NCI-H460 (cell line): Measurements from ENCODE around the gene MYO10. TPM values are rescaled to one million over a fixed set of nuclear protein-coding genes. Genes with fewer than 3 reads are reported as not detected.

Experiments
- DNase-seq: peaks from one replicate; pipeline ENCODE4 v3.0.0-alpha.2; 2016; ENCODE audit warnings: low read depth; ENCODE audit errors: extremely low read depth
- total RNA-seq: library from RNA; depleted of rRNA; stranded (reverse); fragments of >200 nt; shearing (Covaris generic); gene quantifications from 2 replicates; pipeline ENCODE4 v1.2.3, GENCODE V29; 2014

The MYO10 gene
- total RNA-seq, 1 experiment from 2014 or later, result 13.0 TPM

DNA sequence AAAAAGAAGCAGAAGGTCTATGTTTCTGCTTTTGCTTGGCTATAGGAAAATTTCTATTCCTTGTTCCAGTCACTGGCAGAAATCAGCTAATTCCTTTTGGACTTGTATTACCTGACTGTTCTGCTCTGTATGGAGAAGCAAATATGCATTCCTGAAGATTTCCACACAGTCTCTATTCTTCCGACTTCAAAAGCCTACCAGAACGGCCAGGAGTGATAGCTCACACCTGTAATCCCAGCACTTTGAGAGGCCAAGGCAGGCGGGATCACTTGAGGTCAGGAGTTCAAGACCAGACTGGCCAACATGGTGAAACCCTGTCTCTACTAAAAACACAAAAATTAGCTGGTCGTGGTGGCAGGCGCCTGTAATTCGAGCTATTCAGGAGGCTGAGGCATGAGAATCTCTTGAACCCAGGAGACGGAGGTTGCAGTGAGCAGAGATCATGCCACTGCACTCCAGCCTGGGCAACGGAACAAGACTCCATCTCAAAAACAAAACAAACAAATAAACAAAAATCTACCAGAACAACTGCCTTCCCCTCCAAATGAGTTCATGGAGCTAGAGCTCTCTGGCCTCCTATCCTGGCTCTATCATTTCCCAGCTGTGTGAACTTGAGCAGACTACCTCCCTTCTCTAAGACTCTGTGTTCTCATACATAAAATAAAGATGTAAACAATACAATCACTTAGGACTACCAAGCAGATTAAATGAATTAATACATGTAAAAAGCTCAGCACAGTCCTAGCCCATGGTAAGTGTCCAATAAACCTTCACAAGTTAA, 17.0 kb downstream of the MYO10 start:
- DNase-seq, result no peak

DNA sequence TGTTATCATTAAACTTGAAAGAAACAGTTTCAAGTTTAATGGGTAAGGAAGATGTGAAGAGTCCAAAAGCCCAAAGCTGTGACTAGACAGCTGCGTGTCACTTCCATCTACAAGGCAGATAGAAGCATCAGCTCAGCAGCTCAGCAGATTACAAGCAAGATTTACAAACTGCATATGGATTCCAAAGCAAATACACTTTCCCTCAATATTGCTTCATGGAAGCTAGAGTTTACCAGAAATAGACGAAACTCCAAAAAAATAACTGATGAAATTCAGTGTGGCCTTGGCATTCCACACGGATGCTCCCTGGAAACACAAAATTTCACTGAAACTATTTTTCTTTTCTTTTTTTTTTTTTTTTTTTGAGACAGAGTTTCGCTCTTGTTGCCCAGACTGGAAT, 17.9 kb downstream of the MYO10 start:
- DNase-seq, result no peak

DNA sequence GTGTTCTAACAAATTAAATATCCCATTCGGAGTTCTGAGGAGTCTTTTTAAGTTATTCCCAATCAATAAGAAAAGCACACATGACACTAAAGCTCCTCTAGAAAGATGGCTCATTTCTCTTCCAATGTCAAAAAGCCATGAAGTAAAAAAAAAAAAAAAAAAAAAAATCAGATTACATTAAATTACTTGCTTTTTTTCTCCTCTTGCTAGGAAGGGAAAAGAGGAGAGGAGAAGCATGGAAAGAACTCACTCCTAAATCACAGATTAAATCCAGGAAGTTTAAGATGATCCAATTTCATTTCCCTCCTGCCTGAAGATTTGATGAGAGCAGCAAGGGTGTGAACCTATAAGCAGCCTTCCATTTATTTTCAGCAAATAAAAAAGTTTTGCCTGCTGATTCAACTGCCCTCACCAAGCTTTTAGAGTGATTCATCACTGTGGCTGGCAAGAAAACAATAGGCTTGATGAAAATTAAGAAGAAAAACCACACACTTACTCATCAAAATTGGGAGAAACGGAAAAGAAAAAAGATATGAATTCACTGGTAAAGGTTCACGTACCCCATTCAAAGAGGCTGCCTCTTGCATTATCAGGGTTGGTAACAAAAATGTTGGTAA, 19.7 kb downstream of the MYO10 start:
- no peak for DNase-seq

DNA sequence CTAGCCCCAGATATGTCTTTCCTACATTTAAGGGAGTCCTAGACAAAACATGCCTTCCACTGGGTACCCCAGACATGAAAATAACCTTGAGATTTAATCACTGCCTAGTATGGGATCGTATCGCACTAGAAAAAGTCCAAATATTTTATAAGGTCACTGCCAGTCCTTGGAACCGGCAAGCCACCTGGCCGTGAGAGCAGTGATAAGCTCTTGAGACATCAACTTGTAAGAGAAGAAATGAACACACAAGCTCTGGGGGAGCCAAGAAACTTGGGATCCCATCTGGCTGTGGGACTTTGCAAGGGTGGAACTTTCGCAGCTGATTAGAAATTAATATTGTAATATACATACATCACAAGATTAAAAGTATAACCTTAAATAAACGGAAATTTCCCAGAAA, 21.5 kb downstream of the MYO10 start:
- no peak for DNase-seq

GRCh38 chr5:16914108-16914435, 22.0 kb downstream of the MYO10 start:
- no peak for DNase-seq

DNA sequence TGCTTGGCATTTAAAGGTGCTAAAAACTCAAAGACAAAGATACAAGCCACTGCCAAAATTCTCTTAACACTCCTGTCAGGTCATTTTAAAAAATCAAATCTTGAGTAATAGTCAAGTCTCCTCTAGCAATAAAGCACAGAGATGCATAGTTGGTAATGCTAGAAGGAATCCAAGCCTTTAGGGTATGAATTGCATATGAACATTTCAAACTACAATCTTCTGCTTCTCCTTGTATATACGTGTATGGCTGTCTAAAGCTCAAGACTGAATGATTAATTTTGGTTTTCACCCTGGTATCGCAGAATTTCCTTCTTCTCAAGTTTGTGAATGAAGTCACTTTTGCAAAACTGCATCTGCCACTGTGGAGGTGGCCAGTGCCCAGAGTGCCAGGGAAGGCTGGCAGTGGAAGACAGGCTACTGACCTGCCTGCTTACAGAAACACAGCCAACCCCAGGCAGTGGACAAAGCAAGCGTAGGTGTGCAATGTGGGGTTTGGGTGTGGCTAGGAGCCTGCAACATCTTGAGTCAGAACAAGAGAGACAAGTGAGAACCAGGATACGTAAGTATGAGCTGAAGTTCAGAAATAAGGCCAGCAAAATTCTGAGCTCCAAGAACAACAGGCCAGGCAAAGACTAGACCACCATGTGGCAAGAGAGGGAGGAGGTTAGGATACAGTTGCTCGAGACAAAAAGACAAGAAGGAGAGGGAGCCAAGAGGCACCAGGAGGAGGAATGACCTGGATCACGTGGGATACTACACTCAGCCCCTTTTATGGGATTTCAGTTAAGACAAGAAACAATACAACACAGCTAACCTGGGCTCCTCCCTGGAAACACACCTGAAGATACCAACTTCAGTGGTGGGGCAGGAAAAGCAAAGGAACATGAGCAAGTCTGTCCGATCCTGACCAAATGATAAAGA, 22.6 kb downstream of the MYO10 start:
- DNase-seq, result no peak

DNA sequence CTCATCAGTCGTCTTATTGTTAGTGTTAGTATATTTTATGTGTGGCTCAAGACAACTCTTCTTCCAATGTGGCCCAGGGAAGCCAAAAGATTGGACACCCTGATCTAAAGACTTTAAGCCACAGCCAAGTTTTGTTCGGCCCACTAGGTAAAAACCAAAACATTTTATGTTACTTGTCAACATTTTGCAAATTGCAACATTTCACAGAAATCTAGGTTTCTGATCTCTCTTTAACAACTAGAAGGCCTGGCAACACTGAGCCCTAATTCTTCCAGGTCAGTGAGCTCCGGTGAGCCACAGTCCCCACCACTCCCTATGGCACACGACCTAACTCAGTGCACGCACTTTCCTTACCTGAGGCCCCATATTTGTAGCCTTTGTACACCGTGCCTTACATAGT, 24.0 kb downstream of the MYO10 start:
- DNase-seq, result no peak

DNA sequence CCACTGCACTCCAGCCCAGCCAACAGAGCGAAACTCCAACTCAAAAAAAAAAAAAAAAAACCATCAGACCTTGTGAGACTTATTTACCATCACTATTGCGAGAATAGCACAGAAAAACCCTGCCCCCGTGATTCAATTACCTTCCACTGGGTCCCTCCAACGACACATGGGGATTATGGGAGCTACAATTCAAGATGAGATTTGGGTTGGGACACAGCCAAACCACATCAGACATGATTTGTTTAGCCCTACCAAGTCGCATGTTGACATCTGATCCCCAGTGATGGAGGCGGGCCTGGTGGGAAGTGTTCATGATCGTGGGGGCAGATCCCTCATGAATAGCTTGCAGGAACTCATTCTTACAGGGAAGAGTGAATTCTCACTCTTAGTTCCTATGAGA, 26.6 kb downstream of the MYO10 start:
- DNase-seq, result no peak

GRCh38 chr5:16907270-16907669, 28.8 kb downstream of the MYO10 start:
- DNase-seq, result no peak

GRCh38 chr5:16906255-16906654, 29.8 kb downstream of the MYO10 start:
- DNase-seq, result no peak

DNA sequence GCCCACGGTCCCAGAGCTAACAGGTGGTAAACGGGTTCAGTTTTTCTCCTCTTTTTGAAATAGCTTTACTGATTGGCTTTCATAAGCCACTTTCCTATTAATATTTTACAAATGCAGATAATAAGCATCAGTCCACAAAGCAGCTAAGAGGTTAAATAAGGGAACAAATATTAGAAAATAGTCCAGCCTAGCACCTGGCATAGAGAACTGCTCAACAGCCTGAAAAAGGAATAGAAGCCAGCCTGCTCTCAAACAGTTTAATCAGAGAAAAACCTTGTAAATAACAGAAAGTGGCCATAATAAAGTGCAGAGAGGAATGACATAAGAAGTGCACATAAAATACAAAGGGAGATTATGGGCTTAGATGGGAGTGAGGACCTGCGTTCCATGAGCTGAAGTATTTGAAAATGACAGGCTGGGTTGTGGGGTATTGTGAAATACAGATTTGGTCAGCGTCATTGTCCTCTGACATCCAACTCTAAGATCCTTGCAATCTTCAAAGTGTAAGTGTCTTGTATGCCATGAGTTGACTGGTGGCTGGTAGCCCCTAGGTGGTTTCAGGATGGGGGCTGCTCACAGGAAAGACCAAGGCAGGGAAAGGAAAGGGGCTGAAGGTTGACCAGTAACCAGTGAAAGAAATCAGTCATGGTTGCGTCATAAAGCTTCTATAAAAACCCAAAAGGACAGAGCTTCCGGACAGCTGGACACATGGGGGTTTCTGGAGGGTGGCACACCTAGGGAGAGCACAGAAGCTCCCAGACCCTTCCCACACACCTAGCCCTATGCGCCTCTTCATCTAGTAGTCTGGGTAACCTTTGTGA, 32.4 kb downstream of the MYO10 start:
- DNase-seq, result no peak

GRCh38 chr5:16902846-16903245, 33.2 kb downstream of the MYO10 start:
- no peak for DNase-seq

DNA sequence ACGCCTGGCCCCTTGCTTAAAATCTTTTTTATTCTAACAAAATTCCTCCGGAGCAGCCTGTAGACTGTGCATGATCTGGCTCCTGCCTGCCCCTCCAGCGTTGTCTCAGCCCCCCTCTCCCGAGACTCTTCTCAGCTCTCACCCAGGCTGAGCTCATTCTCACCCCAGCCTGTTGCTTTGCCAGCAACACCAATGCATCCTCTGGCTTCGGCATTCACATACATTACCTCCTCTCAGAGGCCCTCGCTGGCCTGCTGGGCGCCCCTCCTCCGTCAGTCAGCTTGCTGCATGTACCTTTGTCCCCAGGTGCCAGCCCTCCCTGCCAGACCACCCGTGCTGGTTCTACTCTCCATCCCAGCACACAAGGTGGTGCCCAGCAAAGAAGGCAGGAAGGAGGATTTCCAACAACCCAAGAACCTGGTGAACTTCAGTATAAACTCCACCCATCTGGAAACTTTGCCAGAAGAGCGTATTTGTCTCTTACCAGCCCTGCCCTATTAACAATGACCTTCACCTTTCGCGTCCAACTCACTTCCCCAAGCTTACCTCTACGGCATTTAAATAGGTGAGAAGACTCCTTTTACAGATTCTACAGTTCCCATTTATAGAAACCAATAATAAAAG, 35.0 kb downstream of the MYO10 start:
- DNase-seq, result no peak

DNA sequence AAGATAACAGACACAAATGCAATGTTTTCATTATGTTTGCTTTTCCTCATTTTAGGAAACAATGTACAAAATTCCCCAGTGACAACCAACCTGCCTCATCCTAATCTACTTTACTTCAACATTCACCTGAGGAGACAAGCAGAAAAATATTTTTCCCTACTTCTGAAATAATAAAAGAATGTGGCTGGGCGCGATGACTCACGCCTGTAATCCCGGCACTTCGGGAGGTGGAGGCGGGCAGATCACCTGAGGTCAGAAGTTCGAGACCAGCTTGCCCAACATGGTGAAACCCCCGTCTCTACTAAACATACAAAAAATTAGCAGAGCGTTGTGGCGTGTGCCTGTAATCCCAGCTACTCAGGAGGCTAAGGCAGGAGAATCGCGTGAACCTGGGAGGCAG, 36.9 kb downstream of the MYO10 start:
- DNase-seq, result no peak

DNA sequence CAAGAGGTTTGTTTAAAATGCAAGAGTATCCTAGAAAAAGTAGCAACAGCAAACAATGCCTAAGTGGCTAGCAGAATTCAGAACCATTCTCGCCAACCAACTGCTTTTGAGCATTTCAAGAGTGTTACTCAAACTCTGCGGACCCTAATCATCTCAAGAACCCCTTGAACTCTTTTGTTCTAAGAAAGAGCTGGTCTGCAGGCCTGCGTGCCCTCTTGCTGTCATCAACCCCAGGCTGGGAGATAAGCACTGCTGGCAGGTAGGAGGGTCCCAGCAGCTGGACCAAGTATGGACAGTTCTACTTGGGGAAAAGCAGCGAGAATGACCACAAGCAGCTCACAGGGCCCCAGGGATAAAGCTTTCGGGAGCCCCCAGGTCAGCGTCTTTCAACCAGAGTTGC, 38.3 kb downstream of the MYO10 start:
- DNase-seq, result no peak

- peak; percentile 26 for DNase-seq
Measured at GRCh38 chr5:16897284-16897704, 38.8 kb downstream of the MYO10 start.

GRCh38 chr5:16896767-16897166, 39.3 kb downstream of the MYO10 start:
- no peak for DNase-seq

DNA sequence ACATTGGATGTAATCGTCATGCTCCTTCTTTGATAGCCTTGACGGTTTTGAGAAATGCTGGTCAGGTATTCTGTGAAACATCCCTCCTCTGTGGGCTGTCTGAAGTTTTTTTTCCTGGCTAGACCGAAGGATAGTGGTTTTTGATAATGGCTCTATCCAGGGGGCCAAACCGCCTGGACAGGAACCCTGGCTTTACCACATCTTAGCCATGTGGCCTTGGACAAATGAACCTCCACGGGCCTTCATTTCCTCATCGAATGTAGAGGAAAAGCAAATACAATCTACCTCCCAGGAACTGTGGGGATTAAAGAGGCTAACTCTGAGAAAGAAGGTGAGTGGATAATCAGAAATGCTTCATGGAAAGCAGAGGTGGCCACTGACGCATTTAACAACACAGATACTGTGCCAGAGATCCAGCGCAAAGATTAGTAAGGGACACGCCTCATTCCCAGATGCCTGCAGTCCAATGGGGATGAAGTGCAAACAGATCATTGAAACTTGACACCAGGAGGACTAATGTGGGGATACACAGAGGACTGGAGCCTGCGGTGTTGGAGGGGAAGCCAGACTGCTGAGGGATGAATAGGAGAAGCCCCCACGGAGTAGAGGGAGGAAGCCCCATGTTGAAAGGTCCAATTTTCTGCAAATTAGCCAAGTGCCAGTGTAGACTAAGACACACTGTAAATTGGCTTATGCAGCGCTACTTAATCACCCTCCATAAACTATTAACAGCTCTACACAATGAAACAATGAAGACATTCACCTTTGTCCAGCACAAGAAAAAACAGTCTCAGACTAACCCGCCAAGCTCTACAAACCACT, 41.6 kb downstream of the MYO10 start:
- DNase-seq, result peak; percentile 98

GRCh38 chr5:16891033-16891432, 45.1 kb downstream of the MYO10 start:
- DNase-seq, result no peak
